Stimulated activated CD4-positive, alpha-beta T cell treated with anti-CD3 and anti-CD28 coated beads, TNF-alpha, amount 100 ng/mL, for 48 hours (primary cell): ENCODE measurements around the gene CHAF1A.

ENCODE experiments used
- DNase-seq, 3 donors: peaks; one replicate each; pipeline ENCODE4 v3.0.0-alpha.2; 2020; ENCODE audit warnings: low read depth in 3 of 3

CHAF1A gene

DNA sequence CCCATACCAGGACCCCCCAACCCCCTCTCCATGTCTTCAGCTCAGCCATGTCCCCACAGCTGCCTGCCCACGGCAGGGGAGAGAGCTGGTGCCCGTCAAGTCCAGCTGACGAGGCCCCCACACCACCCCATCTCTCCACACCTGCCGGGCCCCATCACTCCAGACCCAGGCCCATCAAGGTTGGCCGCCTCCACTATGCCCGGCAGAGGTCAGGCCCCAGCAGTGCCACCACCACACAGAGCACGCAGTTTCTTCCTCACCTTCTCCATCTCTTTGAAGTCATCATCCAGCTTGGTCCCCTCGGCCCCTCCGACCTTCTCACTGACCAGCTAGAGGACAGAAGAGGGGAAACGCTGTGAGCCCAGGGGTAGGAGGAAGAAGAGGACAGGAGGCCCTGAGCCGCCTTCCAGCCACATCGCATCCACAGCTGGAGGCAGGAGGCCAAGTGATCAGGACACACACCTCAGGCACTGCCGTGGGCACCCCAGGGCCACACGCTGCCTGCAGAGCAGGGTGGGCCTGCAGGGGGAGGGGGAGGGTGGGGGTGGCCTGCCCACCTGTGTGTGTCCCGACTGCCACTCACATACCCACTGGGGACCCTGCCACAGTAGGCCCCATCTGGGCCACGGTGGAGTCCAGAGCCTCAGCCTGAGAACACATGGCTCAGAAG is 35.6 kb upstream of the CHAF1A start:
- no peak for DNase-seq

DNA sequence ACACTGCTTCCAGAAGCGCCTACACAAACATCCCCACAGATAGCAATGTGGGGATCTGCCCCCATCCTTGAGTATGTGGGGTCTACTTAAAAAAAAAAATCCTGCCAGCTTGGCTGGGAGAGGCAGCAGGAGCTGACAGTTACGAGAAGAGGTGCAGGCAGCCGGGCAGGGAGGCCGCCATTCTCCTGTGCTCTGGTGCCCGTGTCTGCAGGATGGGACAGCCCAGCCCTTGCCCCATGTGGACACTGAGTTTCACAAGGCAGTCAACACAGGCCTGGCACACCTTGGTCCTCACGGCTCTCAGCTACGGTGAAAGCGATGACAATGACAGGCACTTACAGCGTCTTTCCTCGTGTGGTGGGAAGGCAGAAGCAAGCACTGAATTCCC is 35.1 kb upstream of the CHAF1A start:
- no peak for DNase-seq

DNA sequence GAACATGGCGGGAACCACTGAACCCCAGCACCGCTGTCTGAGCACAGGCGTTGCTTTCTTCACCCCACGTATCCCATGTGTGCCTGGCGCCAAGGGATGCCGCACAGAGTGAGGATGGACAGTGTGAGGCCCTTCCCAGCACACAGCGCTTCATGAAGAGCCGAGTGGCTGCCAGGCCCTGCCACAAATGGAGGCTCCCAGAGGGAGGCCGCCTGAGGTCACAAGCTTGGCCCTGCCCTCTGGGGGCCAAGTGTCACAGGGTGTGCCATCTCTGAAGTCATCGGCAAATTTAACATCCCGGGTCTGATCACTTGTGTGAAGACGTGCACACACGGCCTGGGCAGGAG is 34.7 kb upstream of the CHAF1A start:
- DNase-seq: no peak

DNA sequence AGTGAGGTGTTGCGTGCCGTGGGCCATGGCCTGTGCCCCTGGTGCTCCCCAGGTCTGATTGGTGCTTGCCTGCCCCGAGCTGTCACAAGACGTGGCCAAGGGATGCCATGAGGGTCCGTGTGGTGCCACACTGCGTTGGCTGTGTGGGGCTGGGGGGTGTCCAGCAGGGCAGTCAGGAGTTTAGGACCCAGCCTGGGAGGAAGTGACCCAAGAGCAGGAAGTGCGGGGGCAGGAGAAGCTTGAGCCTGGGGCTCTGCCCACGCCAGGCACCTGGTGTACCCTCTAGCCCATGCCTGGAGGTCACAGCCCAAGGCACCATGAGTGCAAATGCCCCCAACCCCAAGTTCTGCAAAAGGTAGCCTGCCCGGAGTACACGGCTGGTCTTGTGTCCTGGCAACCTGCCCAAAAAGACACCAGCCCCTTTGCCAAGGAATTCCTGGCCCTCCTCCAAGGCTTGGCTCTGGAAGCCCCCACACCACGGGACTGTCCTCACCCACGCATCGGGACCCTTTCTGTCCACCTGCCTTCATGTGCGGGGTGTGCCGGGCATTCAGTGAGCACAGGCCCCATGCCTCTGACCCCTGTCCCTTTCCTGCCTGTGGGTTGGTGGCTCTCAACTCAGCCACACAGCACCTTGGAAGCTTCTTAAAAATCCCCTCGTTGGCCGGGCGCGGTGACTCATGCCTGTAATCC is 34.2 kb upstream of the CHAF1A start:
- no peak for DNase-seq

DNA sequence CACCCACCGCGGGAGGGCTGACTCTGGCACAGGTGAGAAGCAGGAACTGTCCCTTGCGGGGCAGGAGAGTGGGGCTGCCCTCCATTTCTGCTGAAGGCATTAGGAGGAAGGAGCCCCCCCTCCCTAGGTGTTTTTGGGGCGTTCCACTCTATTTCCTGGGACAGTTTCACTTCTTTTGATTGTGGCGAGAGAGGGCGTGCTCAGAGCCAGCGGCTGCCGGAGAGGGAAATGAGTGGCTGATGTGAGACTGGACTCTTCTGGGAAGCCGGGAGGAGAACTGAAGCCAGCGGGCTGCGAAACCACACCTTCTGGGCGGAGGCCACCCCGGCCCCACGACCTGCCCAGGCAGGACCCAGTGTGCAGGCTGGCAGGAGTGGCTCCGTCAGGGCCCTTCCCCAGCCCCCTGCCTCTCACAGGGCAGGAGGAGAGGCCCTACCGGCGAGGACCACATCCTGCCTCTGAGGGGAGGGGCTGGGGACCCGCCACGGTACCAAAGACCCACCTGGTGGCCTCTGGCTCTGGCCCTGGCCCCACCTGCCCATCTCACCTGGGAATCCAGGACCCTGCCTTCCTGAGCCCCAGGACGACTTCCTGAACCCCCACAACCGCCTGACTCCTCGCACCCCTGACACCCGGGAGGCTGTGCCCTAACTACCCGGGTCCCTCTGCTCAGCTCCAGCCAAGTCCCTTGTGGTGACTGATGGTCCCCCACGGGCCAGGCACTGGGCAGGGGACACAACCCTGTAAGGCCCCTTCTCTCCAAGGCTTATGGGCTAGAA is 33.1 kb upstream of the CHAF1A start:
- DNase-seq: peak; percentile 38 to 56 (median 56)

DNA sequence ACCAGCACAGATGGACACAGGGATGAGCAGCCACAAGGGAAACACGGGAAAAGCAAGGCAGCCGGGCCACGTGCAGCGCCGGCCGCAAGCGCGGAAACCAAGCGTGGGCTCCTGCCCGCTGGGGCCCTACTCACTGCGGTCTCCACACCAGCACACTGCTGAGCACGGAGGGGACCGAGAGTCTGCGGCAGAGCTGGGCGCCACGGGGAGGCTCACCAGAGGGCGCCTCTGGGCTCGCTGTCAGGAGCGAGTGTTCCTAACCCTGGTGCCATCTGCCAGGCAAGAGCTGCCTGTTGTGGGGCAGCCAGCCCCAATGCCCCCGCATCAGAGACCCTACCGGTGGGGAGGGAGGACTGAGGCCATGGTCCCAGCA is 32.6 kb upstream of the CHAF1A start:
- DNase-seq: peak; percentile 62 to 72 (median 67)

DNA sequence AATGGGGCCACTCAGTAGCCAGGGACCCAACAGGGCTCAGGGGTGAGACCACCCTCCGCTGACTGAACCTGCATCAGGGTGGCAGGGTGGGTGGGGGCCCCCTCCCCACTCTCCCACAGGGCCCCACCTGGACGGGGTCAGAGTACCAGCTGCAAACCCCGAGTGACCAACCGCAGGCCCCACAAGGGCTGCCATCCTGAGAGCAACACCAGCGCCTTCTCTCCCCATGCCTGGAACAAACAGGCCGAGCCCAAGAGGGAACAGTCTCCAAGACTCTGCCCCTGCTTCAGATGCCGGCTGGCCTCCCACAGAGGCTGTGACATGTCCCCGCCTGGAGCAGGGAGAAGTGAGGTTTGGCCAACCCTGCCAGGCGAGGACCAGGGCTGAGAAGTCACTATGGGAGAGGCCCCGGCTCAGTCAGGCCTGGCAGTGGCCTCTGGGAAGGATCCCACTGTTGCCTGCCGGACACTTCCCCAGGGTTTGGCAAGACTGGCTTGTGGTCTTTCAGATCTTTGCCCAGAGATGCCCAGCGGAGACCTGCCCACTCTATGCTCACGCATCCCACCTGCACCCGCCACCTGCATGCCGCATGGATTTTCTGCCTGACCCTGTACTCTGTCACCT is 31.9 kb upstream of the CHAF1A start:
- no peak for DNase-seq

DNA sequence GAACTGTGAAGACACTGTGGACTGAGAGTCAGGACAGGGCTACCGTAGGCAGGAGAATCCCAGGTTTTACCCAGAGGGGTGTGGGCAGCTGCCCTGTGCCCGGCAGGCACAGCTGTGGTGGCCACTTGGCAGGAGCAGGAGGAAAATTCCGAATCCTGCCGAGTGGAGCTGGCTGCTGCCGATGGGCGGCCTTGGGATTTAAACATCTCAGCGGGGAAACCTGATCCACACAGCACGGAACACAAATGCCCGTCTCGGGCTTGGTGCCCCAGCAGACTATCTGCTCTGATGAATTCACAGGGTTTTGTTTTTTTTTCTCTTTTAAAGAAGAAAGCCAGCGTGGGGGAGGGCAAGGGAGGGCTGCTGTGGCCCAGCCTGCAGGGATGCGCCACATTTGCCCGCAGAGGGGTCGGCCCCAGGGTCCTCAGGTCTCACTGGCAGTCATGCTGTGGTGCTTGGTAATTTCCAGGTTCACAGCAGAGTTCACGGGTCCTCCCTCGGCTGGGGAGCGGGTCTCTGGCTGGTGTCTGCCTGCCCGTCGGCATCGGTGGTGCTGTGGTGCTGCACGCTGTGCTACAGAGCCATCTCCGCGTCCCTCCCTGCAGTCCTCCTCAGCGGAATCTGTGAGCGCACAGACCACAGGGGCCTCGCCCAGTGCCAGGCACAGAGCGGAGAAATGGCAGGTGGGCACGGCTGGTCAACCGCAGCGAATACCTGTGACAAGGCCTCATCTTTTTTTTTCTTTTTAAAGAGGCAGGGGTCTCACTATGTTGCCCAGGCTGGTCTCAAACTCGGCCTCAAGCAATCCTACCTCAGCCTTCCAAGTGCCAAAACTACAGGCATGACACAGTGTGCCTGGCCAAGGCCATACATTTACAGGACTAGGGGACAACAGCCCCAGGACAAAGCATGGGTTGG is 30.9 kb upstream of the CHAF1A start:
- DNase-seq: no peak

DNA sequence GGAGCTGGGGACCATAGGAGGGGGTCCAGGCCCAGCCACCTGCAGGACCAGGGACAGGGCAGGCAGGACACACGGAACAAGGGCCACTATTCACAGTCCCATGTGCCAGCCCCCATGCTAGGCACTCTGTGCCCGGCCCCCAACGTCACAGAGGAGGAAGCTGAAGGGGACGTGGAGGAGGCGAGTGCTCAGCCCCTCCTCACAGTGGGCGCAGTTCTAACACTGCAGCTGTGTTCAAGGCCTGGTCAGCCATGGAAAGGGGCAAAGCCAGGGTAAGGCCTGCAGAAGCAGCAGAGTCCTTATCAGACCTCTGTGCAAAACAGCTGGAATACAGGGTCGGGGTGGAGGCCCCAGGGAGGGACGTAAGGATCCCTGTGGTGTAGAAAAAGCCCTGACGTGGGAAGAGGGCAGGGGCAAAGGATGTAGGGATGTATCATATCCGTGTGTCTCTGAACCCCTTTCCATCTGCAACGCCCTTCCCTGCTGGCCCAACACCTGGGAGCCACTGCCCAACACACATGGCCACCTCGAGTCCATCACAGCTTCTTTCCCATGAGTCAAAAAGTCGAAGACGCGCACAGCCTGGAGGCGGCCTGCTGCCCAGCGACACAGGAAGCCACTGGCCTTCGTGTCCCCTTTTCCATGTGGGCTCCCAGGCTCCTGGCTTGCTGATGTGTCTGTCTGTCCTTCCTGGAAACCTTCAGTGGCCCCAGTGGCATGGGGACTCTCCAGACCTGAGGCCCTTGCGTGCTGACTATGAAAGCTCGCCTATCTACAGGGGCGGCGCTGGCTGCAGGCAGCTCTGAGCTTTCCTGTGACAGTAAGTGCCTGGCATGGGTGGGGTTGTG is 30.1 kb upstream of the CHAF1A start:
- no peak for DNase-seq

DNA sequence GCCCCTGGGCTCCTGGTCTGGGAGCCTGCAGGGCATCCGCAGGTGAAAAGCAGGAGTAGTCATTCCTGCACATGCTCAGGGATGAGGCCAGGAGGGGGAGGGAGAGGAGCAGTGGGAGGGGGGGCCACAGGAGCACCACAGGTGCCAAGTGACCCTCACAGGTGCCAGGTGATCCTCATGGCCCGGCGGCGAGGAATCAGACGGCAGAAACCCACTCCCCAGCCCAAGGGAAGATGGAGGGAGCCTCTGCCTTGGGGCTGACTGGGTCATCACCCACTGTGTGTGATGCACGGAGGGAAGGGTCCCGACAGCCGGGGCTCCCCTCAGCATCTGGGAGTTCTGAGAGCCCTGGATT is 29.4 kb upstream of the CHAF1A start:
- DNase-seq: no peak

DNA sequence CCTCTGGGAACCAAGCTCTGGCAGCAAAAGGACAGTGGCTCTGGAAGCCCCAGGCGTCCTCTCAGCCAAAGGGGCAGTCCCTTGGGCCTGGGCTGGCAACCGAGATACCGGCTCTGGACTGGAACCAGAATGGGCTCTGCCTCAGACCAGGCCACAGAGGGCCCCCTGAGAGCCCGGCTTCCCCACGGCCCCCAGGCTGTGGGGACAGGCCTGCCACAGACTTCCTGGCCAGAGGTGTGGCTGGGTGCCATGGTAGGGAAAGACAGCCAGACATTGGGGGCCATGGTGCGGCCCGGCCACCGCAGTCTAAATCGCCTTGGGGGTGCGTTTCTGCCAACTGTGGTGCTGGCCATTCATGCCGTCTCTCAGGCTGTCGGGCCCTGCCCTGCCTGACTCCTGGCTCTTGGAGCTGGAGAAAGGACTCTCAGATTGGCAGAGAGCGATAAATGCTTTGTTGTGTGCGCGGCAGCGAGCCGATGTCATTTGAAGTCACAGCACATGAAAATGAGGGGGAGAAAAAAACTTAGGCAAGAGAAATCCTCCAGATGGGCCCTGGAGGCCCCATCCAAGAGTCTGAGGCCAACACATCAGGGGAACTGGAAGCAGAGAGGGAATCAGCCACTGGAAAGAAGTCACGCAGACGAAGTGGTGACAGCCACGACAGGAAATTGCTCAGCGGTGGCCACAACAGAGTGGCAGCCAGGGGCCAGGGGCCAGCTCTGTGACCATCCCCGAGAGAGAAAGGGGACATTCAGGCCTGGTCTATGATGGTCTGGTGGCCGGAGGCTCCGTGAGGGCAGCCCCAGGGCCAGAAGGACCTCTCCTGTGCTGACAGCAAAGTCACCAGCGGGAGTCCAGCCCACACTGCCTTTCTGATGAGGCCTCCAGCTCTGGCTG is 28.6 kb upstream of the CHAF1A start:
- no peak for DNase-seq

DNA sequence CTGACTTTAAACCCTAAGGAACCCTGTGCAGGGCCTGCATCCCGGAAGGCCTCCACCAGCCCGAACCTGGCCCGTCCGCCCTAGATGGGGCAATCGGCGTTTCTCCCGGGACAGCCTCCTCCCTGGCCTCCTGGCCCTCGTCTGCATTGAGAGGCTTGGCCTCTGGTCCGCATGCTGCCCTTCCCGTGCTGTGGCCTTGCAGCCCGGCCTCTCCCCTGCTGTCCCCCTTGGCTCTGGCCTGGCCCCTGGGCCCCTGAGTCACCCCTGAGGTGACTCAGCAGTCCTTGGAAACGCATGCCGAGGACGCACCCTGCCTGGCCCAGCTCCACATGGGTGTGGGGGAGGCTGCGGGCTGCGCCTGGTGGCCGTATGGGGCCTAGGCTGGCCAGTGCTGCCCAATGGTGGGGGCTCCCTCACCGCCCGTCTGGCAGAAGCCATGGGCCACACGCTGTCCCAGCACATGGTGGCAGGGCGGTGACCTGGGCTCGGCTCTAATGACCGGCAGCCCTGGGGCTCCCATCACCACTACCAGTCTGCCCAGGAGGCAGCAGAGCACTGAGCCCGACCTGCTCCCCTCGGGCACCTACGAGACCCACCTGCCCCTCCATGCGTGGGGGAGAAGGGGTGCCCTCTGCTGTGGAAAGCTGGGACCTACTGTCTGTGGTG is 27.8 kb upstream of the CHAF1A start:
- no peak for DNase-seq

DNA sequence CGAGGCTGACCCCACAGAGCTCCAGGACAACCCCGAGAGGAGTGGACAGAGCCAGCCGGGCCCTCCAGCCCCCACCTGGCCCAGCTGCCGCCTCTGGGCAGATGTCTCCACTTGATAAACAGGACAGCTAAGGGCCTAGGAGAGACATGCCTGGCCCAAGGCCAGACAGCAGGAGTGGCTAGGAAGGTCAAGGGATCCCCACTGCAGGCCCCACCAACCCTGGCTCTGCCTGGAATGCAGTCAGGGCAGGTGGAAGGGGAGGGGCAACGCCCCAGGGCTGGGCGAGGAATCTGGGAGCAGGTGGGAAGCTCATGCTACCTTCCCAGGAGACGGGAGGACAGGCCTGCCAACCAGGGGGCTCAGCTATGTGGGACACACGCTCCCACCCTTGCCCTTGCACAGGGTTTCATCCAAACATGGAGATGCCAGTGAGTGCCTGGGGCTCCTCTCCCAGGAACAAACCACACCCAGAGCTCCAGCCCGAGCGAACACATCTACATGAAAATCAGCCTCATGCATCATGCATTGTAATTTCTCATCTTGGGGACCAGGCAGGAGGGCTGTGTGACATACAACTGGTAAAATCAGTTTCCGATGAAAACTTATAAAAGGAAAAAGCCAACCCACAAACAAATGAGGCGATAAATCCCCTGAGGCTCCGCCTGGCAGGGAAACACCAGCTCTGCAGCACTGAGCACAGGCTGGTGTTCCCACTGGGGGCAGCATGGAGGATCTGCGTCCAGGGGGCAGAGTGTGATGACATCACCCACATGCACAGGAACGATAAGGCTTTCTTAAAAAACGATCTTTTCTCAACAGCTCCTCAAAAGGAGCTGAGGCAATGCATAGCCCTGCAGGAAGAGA is 27.0 kb upstream of the CHAF1A start:
- no peak for DNase-seq

DNA sequence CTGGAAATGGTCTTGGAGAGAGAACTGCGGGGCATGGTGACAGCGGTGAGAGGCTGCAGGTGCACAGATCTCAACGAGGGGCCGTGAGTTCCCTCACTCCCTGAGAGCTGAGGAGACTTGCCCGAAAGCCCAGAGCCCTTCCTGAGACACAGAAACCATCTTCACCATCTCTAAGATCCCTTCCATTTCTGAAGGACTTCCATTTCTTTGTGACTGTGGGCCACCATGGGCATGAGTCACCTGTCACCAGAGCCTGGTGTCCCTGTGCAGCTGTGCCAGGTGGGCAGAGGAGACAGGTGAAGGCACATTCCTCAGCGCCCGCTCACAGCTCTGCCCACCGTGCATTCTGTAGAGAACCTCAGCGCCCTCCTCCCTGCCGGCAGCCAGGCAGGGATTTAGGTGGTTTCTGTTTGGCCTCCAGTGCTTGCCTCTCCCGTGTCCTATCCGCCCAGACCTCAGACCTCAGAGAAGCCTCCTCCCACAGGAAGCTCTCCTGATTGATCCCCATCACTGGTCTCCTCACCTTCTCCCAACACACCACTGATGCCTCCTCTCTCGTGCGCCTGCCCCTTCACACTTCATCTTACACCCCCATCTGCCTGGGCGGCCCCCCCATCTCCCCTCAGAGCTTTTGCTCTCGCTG is 26.3 kb upstream of the CHAF1A start:
- DNase-seq: no peak

DNA sequence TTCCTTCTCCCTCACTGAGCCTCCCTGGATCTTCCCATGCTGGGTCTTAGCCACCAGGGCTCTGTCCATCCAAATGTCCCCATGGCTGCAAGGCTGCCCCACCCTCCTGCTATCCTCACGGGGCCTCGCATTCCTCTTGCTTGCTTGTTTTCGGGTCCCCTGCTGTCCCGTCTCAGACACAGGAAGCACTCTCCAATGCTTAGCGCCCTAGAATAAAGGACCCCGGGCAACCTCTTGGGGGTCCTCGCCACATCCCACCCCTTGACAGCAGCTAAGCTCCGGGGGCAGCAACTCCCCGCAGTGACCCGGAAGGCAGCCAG is 25.8 kb upstream of the CHAF1A start:
- no peak for DNase-seq

DNA sequence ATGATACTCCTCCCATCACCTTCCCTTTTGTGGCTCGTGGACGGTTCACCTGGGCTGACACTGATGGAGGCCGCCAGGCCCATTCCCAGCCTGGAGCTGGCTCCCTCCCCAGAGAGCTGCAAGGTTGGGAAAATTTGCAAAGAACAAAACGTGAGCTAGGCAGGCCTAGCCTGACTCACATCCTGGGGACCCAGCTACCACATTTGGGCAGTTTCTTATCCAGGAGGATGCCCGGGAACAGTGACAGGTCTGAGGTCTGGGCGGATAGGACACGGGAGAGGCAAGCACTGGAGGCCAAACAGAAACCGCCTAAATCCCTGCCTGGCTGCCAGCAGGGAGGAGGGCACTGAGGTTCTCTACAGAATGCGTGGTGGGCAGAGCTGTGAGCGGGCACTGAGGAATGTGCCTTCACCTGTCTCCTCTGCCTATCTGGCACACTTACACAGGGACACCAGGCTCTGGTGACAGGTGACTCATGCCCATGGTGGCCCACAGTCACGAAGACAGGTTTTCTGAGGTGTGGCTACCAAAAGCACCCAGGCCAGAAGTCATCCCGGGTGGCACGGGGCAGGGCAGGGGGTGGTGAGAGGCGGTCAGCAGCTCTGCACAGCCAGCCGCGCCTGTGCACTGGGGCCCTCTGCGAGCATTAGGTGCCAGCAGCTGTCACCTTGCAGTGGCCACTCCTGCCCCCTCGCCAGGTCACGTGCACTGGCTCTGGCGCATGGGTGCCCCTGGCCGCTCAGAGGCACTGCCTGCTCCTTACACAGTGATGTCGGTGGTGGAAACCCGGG is 25.3 kb upstream of the CHAF1A start:
- no peak for DNase-seq

DNA sequence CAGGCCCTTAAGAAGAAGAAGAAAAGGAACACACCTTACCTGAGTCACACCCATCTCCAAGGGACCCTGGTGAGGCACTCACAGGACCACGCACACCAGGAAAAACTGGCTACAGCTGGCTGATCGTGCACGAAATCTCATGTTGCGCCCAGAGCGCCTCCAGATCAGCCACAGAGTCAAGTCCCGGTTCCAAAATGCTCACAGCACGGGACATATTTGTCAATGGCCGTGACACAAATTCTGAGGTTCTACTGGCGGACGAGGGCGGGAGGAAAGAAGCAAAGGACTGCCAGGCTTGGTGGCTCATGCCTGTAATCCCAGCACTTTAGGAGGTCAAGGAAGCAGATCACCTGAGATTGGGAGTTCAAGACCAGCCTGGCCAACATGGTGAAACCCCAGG is 23.6 kb upstream of the CHAF1A start:
- no peak for DNase-seq
